Glomerular visceral epithelial cell (primary cell): ENCODE results near the gene TMEM50A.
"Not testable (repeated sequence)": the region's sequence is repeated elsewhere in the genome, so short reads cannot be mapped to it uniquely, and the experiment has no call there.

Experiments used
- DNase-seq: peaks from one replicate; pipeline ENCODE4 v3.0.0-alpha.2; 2016; ENCODE audit errors: extremely low spot score

The TMEM50A gene

DNA sequence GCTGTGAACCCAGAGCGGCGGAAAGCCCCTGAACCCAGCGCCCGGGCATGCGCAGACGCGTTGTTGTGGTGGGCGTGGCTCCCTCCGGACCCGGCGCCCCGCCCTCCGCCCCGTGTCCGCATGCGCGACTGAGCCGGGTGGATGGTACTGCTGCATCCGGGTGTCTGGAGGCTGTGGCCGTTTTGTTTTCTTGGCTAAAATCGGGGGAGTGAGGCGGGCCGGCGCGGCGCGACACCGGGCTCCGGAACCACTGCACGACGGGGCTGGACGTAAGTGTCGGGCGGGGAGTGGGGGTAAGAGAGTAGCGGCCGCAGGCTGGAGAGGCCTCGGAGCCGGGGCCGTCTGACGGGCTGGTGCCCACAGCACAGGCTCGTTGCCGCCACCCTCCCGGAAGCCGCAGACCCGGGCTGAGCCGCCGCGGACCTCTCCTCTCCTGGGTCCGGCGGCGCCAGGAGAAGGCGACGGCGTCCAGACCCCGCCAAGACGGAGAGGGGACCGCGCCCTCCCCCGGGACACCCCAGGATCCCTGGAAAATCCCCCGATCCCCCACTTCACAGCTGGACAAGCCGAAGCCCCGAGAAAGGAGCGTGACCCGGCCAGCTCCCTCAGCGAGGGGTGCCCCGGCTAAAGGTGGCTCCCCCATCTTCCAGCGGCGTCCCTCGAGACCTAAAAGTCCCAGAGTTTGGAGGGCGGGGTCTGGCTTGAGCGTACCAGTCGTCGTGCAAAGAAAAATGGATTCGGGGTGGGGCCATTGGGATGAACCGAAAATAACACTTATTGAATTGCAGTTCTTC lies at the start of gene TMEM50A:
Gene TMEM50A, plus strand, starts transcription at position 147 of the 794 bp plus-strand sequence. CDS start 2,153 bp downstream, outside the sequence.
- peak; percentile 85 for DNase-seq

- DNase-seq, result not testable (repeated sequence)
These were observed 49.5 kb upstream of the TMEM50A start for GRCh38 chr1:25288573-25289101.

GRCh38 chr1:25290043-25290442 lies 48.1 kb upstream of the TMEM50A start:
- DNase-seq, result not testable (repeated sequence)

GRCh38 chr1:25293426-25293825 lies 44.7 kb upstream of the TMEM50A start:
- DNase-seq, result not testable (repeated sequence)

- not testable (repeated sequence) for DNase-seq
These were observed 43.0 kb upstream of the TMEM50A start for GRCh38 chr1:25294889-25295826.

- DNase-seq, result not testable (repeated sequence)
These were observed 41.6 kb upstream of the TMEM50A start for GRCh38 chr1:25296501-25296900.

GRCh38 chr1:25300729-25301128 lies 37.4 kb upstream of the TMEM50A start:
- DNase-seq, result not testable (repeated sequence)

DNA sequence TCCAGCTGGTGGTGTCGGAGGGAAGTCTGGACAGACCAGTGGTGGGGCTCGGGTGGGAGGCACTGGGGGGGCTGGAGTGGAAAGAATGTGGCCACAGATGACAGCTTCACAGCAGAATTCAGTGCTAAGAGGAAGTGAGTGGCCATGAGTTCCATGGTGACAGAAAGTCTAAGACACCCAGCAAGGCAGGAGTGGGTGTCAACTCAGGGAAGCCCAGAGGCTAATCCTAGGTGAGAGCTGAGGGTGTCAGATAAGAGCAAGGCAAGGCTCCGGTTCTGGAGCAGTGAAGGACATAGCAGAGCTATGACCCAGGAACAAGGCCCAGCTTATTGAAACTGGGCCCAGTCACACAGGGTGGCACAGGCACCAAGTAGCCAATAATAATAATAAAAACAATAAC lies 35.8 kb upstream of the TMEM50A start:
- not testable (repeated sequence) for DNase-seq

DNA sequence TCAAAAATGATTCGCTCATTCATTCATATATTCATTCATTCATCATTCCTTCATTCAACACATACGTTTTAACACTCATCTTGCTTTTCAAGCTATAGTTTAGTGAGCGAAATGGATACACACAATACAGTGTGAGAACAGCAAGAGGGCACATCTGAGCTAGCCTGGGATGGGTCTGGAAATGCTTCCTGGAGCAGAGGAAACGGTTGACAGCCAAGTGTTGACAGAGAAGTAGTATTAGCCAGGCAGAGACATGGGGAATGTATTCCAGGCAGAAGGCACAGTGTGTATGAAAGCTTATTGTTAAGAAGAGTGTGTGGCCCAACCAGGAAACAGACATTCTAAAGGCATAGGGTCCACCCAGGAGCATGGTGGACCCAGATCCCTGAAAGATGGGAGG lies 33.2 kb upstream of the TMEM50A start:
- DNase-seq, result not testable (repeated sequence)

- not testable (repeated sequence) for DNase-seq
These were observed 30.0 kb upstream of the TMEM50A start for GRCh38 chr1:25308168-25308567.

GRCh38 chr1:25309085-25309484 lies 29.0 kb upstream of the TMEM50A start:
- not testable (repeated sequence) for DNase-seq

DNA sequence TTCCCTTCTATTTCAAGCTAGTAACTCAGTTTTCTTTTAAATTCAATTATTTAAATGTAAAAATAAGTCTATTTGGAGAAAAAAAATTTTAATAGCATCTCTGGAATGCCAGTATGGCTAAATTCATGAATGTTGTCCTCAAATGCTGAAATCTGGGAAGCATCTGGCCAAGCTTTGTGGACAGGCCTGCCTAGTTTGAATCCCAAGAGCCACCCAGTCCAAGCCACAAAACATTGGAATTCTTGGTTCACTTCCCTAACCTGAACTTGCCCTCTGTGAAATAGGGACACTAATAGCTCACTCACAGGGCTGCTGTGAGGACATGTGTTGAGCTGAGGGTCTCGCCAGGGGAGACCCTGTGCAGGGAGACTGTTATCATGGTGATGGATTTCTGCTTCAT lies 28.6 kb upstream of the TMEM50A start:
- not testable (repeated sequence) for DNase-seq

DNA sequence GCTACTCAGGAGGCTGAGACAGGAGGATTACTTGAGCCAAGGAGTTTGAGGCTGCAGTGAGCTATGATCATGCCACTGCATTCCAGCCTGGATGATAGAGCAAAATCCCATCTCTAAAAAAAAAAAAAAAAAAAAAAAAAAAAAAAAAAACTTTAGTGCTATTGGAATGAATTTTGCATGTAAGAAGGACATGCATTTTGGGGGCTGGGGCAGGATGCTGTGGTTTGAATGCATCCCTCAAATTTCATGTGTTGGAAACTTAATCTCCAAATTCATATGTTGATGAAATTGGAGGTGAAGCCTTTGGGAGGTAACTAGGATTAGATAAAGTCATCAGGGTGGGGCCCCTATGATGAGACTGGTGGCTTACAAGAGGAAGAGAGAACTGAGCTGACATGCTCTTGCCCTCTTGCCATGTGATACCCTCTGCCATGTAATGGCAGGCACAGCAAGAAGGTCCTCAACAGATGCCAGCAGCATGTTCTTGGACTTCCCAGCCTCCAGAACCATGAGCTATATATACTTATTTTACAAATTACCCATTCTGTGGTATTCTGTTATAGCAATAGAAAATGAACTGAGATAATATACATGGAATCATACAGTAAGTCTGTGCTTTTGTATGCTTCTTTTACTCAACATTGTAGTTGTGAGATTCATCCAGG lies 25.2 kb upstream of the TMEM50A start:
- DNase-seq, result not testable (repeated sequence)

DNA sequence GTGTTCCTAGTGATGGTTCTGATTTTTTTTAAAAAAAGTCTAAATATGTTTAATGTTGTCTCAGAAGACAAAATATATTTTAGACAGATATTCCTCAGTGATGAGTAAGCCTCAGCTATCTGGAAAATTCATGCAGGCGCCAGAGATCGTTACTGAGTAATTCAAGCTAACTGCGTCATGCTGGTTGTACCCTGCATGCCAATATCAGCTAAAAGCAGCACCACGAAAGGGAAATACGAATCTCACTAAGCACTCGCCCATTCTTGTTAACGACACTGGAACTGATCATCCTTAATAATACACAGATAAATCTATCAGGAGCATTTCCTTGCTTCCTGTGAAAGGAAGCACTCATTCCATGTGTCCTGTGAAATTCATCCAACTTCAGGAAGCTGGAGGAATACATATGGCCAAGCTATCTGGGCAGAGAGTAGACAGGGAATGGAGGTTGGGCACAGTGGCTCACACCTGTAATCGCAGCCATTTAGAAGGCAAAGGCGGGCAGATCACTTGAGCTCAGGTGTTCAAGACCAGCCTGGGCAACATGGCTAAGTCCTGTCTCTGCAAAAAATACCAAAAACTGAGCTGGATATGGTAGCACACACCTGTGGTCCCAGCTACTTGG lies 17.7 kb upstream of the TMEM50A start:
- peak; percentile 52 for DNase-seq

GRCh38 chr1:25322127-25322526 lies 16.0 kb upstream of the TMEM50A start:
- DNase-seq, result not testable (repeated sequence)

DNA sequence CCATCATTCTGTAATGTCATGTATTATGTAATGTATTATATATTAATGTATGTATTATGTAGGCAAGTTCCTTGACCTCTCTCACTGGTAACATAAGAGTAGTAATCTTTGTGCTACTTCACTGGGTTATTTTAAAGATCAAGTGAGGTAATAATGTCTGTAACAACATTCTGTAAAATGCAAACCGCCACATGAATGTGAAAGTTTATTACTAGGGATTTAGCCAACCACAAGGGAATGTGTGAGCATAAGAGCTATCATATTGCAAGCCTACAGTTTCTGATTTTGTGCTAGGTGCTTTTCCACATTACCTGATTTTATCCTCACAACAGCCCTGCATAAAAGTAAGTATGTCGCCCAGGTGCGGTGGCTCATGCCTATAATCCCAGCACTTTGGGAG lies 13.7 kb upstream of the TMEM50A start:
- DNase-seq, result not testable (repeated sequence)

DNA sequence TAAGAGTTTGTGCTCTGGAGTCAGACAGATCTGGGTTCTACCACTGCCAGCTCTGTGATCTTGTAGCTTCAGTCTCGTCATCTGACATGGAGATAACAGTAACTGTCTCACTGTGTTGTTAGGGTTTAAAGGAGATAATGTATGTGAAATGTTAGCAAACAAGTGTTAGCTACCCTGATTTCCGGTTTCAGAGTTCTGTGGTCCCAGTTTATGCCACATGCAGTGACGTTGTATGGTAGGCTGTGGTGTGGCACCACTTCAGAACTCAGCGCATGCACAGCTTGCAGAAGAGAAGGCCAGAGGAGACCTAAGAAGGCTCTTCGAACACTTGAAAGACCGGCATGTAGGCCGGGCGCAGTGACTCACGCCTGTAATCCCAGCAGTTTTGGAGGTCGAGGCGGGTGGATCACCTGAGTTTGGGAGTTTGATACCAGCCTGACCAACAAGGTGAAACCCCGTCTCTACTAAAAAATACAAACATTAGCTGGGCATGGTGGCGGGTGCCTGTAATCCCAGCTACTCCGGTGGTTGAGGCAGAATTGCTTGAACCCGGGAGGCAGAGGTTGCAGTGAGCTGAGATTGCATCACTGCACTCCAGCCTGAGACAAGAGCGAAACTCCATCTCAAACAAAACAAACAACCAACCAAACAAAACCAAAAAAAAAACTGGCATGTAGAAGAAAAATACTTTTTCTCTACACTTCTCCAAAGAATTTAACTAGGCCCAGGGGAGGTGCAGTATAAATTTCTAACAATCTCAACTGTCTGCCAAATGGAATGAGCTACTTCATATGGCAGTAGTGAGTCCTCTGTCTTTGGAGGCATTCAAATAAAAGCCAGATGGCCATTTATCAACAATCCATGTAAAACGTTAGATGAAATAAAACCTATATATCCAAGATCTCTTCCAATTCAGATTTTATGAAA lies 10.0 kb upstream of the TMEM50A start:
- DNase-seq, result not testable (repeated sequence)

GRCh38 chr1:25328791-25329185 lies 9.3 kb upstream of the TMEM50A start:
- DNase-seq, result not testable (repeated sequence)

- not testable (repeated sequence) for DNase-seq
These were observed 8.8 kb upstream of the TMEM50A start for GRCh38 chr1:25329336-25329735.

GRCh38 chr1:25329950-25330349 lies 8.2 kb upstream of the TMEM50A start:
- DNase-seq, result not testable (repeated sequence)
